HG03159 (cell line): ENCODE measurements around the gene DLL3.

Source experiments
- ATAC-seq: cut with Tn5 transposase; IDR thresholded peaks from one replicate; pipeline ENCODE4 v1.9.1; 2021; ENCODE audit warnings: mild to moderate bottlenecking, moderate library complexity; ENCODE audit not compliant: unreplicated experiment

The DLL3 gene

DNA sequence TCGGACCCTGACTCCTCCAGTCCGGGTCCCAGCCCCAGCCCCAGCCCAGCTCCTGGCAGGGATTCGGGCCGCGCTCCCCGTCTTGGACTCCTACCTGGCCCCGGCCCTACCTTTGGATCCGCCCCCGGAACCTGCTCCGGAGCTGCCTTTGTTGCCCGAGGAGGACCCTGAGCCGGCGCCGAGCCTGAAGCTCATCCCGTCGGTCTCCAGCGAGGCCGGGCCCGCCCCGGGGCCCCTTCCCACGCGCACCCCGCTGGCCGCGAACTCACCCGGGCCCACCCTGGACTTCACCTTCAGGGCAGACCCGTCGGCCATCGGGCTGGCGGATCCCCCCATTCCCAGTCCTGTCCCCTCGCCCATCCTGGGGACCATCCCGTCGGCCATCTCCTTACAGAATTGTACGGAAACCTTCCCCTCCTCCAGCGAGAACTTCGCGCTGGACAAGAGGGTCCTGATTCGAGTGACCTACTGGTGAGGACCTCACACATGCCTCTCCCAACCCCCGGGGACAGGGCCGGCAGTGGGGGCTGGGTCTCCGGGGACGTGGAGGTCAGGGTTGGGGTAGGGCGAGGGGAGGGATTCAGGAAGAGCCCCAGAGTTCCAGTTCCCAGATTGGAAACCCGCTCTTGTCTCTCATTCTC lies 16.9 kb downstream of the DLL3 start:
- no peak for ATAC-seq

- no peak for ATAC-seq
Measured at GRCh38 chr19:39516270-39516669, 17.5 kb downstream of the DLL3 start.

DNA sequence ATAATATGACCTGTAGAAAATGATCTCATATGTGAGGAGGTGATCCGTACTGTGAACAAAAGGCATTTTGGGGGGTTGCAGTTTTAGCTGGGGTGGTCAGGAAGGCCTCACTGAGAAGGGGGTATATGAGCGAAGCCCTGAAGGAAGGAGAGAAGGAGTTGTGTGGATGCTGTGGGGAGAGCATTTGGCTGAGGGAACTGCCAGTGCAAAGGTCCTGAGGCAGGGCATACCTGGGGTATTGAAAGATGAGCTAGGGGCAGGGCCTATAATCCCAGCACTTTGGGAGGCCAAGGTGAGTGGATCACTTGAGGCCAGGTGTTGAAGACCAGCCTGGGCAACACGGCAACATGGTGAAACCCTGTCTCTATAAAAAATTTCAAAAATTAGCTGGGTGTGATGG lies 18.7 kb downstream of the DLL3 start:
- no peak for ATAC-seq

DNA sequence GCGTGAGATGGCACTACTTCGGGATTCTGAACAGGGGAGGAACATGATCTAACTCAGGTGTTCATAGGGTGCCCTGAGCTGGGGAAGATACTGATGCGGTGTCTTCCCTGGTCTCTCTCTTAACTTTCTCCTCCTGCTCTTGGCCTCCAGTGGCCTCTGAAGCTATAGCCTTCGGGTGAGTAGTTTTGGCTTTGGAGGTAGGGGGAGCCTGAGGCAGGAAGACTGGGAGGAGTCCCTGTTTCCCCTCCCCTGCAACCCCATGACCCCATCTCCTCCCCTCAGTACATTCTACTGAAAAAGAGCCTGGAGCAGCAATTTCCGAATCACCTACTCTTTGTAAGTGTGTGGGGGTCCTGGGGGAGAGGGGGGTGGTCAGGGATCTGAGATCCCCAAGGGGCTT lies 19.7 kb downstream of the DLL3 start:
- no peak for ATAC-seq

GRCh38 chr19:39518975-39519374 lies 20.2 kb downstream of the DLL3 start:
- ATAC-seq = no peak

DNA sequence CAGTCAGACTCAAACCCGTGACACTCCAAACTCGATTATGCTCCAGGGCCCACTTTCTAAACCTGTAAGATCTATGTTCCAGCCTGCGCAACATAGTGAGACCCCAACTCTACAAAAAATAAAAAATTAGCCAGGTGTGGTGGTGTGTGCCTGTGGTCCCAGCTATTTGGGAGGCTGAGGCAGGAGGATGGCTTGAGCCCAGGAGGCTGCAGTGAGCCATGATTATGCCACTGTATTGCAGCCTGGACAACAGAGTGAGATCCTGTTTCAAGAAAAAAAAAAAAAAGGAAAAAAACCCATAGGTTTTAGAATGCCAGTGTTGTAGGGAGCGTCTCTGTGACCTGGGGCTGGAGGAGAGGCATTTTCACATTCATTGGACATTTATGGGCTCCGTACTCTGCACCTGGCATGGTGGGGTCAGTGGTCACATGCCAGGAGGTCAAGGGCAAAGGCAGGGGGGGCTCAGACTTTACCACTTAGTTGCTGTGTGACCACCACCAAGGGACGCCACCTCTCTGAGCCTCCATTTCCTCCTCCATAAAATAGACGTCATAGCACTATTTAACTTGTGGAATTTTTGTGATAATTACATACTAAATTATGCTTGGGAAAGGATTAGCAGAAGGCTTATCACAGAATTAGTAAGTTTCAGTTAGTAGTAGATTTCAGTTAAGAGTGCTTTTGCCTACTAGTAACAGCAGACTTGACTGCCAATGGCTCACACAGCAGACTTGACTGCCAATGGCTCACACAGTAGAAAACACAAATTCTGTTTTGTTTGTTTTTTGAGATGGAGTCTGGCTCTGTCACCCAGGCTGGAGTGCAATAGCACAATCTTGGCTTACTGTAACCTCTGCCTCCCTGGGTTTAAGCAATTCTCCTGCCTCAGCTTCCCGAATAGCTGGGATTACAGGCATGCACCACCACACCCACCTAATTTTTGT lies 22.1 kb downstream of the DLL3 start:
- ATAC-seq = no peak

DNA sequence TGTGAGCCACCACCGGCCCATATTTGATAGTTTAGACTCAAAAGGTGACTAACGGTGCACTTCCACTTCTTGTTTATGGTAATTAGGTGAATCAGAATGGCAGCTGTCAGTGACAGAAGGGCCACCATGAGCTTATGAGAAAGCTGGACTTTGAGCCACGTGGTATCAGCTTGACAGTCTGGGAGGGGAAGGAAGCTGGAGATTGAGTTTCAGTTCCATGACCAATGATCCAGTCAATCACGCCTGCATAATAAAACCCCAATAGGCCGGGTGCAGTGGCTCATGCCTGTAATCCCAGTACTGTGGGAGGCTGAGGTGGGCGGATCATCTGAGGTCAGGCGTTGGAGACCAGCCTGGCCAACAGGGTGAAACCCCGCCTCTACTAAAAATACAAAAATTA lies 25.7 kb downstream of the DLL3 start:
- no peak for ATAC-seq

DNA sequence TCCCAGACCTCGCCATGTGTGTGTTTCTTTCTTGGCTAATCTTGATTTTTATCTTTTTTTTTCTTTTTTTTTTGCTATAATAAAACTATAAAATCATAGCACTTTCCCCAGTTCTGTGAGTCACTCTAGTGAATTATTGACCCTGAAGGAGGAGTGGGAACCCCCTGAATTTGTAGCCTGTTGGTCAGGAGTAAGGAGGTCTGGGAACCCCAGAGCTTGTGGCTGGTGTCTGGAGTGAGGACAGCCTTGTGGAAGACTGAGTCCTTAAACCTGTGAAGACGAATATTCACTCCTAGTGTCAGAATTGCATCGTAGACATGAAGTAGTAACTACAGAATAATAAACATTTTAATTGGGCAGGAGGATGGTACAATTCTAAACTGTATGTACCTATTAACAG lies 26.5 kb downstream of the DLL3 start:
- no peak for ATAC-seq

- no peak for ATAC-seq
Measured at GRCh38 chr19:39531834-39532232, 33.1 kb downstream of the DLL3 start.

- peak; percentile 94 for ATAC-seq
Measured at GRCh38 chr19:39532233-39533002, 33.7 kb downstream of the DLL3 start, which contains the start of gene EID2B. Gene EID2B, minus strand, starts transcription at chr19:39532852. Its CDS starts 50 bp downstream, at chr19:39532802.

DNA sequence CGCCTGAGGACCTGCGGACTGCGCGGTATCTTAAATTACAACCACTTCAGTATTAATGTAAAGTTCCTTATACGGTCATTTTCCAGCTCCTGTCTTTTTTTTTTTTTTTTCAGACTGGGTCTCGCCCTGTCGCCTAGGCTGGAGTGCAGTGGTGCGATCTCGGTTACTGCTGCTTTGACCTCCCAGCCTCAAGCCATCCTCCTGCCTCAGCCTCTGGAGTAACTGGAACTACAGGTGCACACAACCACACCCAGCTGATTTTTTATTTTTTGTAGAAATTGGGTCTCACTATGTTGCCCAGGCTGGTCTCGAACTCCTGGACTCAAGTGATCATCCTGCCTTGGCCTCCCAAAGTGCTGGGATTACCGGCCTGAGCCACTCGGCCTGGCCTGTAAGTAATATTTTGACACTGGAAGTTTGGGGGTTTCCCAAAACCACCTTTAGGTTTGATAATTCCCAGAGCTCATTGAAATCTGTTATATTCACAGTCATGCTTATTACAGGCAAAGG lies 34.3 kb downstream of the DLL3 start:
- peak; percentile 3 for ATAC-seq

DNA sequence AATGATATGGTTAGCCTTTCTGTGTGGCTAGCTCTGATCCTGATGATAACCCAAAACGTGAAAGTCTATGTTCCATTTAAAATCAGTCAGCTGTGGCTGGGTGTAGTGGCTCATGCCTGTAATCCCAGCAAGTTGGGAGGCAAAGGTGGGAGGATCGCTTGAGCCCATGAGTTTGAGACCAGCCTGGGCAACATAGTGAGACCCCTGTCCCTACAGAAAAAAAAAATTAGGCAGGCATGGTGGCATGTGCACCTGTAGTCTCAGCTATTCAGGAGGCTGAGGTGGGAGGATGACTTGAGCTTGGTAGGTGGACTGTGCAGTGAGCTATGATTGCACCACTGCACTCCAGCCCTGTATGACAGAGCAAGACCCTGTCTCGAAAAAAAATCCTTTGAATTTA lies 35.0 kb downstream of the DLL3 start:
- no peak for ATAC-seq

DNA sequence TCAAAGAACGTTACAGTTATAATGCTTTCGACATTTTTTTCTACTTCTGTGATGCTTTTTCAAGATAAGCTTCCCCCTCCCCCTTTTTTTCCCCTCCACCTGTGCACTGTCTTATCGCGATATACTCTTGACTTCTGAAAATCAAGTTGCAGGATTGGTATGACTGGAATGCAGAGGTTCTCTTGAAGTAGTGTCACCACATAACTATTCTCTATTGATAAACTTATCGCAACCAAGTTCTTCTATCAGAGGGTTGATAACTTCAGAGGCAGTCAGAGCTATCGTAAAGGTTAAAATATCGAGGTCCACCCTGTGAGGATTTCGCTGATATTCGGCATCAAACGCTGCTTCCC lies 40.4 kb downstream of the DLL3 start:
- ATAC-seq = no peak

DNA sequence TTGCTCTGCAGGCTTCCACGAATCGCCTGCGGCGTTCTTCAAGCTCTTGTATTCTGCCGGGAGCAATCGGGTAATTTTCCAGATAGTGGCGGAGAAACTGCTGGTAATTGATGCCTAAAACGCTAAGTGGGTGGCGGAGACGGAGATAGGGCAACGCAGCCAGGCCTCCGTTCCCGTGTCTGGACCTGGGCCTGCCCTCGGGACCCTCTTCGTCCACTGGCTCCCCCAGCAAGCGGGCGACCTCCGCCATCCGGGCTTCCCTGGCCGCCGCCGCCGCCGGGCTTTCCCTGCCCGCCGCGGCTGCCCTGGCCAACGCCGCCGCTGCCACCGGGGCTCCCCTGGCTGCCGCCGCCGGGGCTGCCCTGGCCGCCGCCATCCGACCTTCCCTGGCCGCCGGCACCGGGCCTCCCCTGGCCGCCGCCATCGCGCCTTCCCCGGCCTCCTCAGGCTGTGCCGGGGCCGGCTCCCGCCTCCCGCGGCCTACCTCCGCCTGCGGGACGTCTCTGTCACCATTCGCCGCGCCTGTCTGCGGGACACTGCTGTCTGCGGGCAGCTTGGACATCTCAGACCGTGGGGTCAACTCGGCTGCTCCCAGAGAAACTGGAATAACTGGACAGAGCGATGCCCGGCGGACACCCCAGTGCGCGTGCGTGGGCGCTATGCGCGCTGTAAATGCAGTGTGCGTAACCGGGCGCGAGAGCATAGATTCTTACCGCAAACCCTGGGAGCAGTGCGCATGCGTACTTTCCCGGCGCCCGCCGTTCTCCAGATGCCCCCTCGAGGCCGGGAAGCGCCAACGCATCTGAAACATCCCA lies 41.0 kb downstream of the DLL3 start, which contains the start of gene EID2:
Gene EID2 (minus strand): TSS at position 644 of the 815 bp plus-strand sequence. CDS start 82 bp downstream, at position 562.
- ATAC-seq = peak; percentile 85

- no peak for ATAC-seq
Measured at GRCh38 chr19:39540333-39540673, 41.6 kb downstream of the DLL3 start.

DNA sequence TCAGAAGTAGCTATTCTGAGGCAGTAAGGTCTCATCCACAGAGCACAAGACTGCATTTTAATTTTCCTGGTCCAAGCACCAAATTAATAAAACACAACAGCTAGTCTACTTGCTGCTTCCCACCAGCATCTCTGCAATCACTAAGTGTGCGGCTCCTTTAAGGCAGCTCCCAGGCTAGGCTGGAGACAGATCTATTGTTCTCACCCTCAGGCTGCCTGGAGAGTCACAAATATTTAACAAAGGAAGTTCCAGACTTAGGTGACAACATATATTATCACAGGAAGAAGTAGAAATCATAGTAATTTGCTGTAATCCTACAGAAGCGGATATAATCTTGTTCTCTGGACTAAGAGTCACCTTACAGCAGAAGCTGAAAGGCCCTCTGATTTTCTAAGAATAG lies 43.5 kb downstream of the DLL3 start:
- ATAC-seq = no peak

- no peak for ATAC-seq
Measured at GRCh38 chr19:39543477-39543857, 44.7 kb downstream of the DLL3 start.

DNA sequence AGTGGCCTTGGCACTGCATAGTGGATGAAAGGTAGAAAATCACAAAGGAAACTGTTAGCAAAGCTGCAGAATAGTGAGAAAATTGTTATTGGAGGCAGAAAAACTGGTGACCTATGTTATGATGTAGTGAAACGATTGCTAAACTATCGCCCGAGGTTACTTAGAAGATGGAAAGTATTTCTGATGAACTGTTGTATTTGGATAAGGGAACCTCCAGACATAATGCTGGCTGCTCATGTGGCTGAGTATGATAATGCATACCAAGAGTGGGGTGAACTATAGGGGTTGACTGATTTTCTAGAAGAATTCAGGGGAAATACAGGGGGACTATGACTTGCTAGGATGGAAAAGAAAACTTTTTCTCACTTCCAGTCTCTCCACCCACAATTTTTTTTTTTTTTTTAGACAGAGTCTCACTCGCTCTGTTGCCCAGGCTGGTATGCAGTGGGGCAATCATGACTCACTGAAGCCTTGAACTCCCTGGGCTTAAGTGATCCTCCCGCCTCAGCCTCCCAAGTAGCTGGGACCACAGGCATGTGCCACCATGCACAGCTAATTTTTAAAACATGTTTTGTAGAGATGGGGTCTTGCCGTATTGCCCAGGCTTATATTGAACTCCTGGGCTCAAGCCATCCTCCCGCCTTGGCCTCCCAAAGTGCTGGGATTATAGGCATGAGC lies 45.6 kb downstream of the DLL3 start:
- ATAC-seq = no peak

DNA sequence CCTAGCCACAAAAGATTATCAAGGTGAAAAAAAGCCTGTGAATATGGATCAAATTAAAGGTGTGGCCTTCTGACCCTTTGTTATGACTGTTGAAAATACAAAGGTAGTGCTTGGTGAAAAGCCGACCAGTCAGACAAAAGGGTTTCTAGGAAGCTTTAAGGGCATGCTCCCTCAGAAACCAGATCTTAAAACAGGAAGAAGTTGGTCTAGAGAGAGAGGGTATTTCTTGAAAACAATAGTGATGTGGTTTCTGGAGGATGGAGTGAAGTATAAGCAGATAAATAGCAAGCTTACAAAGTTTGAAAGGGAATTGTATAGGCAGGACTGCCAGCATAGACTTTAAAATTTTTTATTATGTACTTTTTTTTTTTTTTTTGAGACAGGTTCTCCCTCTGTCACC lies 46.2 kb downstream of the DLL3 start:
- no peak for ATAC-seq

DNA sequence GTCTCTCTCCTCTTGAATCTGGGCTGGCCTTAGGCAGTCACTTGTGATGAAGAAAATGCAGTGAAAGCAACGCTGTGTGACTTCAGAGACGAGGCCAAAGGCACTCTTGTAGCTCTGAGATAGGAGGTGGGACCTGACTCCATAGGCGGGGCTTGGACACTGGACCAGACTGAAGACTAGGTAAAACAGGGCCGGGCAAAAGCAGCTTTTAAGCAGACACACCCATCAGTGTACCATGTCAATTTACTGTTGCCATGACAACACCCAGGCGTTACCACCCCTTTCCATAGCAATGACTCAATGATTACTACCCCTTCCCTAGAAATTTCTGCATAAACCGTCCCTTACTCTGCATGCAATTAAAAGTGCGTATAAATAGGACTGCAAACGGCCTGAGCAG lies 47.9 kb downstream of the DLL3 start:
- no peak for ATAC-seq
